ENCODE data around the gene POLR2E.

GRCh38 chr19:1085676-1086442 lies 9.3 kb downstream of the POLR2E start:
- no peak for TF ChIP-seq CTCF (IDR thresholded peaks at IDR 0.05)
- no peak for TF ChIP-seq POLR2A (IDR thresholded peaks at IDR 0.05)
